ENCODE data around the gene CCDC57.

GRCh38 chr17:82152114-82152513 is 60.5 kb downstream of the CCDC57 start:
- TF ChIP-seq, protein P1, sequence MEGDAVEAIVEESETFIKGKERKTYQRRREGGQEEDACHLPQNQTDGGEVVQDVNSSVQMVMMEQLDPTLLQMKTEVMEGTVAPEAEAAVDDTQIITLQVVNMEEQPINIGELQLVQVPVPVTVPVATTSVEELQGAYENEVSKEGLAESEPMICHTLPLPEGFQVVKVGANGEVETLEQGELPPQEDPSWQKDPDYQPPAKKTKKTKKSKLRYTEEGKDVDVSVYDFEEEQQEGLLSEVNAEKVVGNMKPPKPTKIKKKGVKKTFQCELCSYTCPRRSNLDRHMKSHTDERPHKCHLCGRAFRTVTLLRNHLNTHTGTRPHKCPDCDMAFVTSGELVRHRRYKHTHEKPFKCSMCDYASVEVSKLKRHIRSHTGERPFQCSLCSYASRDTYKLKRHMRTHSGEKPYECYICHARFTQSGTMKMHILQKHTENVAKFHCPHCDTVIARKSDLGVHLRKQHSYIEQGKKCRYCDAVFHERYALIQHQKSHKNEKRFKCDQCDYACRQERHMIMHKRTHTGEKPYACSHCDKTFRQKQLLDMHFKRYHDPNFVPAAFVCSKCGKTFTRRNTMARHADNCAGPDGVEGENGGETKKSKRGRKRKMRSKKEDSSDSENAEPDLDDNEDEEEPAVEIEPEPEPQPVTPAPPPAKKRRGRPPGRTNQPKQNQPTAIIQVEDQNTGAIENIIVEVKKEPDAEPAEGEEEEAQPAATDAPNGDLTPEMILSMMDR (IDR thresholded peaks at IDR 0.05), result no peak
- TF ChIP-seq POLR2AphosphoS5 (IDR thresholded peaks at IDR 0.05) (no peak), POLR2A (IDR thresholded peaks at IDR 0.05) (no peak)
